Aorta (tissue), 5 donors: ENCODE results near the gene GJB6. TPM values are rescaled to one million over a fixed set of nuclear protein-coding genes. Genes with fewer than 3 reads are reported as not detected.

Source experiments
- ATAC-seq: fragments of 200-7000 bp; cut with Tn5 transposase; one replicate; pipeline ENCODE4 v1.9.1; 2022; ENCODE audit warnings: moderate library complexity; ENCODE audit not compliant: low FRiP score
- DNase-seq, 2 donors: peaks; one replicate each; pipeline ENCODE4 v3.0.0-alpha.2; 2020
- H3K27ac ChIP-seq, 2 donors: one replicate each; pipeline ENCODE4 v1.5.1; 2013; ENCODE audit warnings: low read length in 2 of 2, mild to moderate bottlenecking in 2 of 2, moderate library complexity in 2 of 2, control low read depth in 1 of 2, inconsistent platforms in 1 of 2, low read depth in 1 of 2
- H3K27me3 ChIP-seq, 2 donors: one replicate each; pipeline ENCODE4 v1.6.1; 2013; ENCODE audit warnings: control low read depth in 1 of 2, low read length in 1 of 2, mild to moderate bottlenecking in 1 of 2, moderate library complexity in 1 of 2; ENCODE audit not compliant: insufficient read depth in 2 of 2, control insufficient read depth in 1 of 2
- H3K36me3 ChIP-seq, 2 donors: one replicate each; pipeline ENCODE4 v1.6.1; 2013; ENCODE audit warnings: control low read depth in 1 of 2, low read length in 1 of 2, mild to moderate bottlenecking in 1 of 2; ENCODE audit not compliant: insufficient read depth in 2 of 2, control insufficient read depth in 1 of 2
- H3K4me1 ChIP-seq, 2 donors: one replicate each; pipeline ENCODE4 v1.6.1; 2013; ENCODE audit warnings: low read length in 2 of 2, control low read depth in 1 of 2, mild to moderate bottlenecking in 1 of 2, moderate library complexity in 1 of 2; ENCODE audit not compliant: insufficient read depth in 2 of 2, control insufficient read depth in 1 of 2
- H3K4me3 ChIP-seq, 2 donors: one replicate each; pipeline ENCODE4 v1.5.1; 2013; ENCODE audit warnings: low read length in 2 of 2, control low read depth in 1 of 2, mild to moderate bottlenecking in 1 of 2
- H3K9me3 ChIP-seq: one replicate; pipeline ENCODE4 v1.6.1; 2013; ENCODE audit warnings: mild to moderate bottlenecking, low read length; ENCODE audit not compliant: control insufficient read depth
- WGBS, 2 donors: extraction: QIAGEN DNeasy Blood & Tissue Kit; methylation state at CpG; one replicate each; pipeline ENCODE4 v1.1.7; 2013; 5-methylcytosine and 5-hydroxymethylcytosine counted together
- intact Hi-C, 2 donors: fragments of 100-400 bp; cut with DNase I; formaldehyde crosslinking; loops; one replicate each; pipeline versions ENCODE4 v1.14.2 to v1.15.0; 2022
- polyA plus RNA-seq, 2 donors: library from polyadenylated mRNA; stranded (reverse); fragments of 200-250 nt; gene quantifications; one replicate each; pipeline ENCODE4 v1.2.3, GENCODE V29; 2013
- total RNA-seq, 2 donors: library from RNA; stranded (reverse); fragmentation: NEBNext Ultra II Directional; extraction: Animal tissue kit (Norgen Biotek cat#: 25700); gene quantifications; one replicate each; pipeline ENCODE4 v1.2.1, GENCODE V29; 2021
- donor health status: healthy with polysubstance abuse.
- donor health status: Bipolar disorder and iron deficiency.
- donor health status: DM: no; HTN: no; CAD: no.
- donor health status: DM: no; HTN: no; CAD: no.
- donor health status: DM: yes; HTN: yes; CAD: no.

The GJB6 gene
- total and polyA plus RNA-seq, 4 donors = 0.25 TPM; not detected in 3

DNA sequence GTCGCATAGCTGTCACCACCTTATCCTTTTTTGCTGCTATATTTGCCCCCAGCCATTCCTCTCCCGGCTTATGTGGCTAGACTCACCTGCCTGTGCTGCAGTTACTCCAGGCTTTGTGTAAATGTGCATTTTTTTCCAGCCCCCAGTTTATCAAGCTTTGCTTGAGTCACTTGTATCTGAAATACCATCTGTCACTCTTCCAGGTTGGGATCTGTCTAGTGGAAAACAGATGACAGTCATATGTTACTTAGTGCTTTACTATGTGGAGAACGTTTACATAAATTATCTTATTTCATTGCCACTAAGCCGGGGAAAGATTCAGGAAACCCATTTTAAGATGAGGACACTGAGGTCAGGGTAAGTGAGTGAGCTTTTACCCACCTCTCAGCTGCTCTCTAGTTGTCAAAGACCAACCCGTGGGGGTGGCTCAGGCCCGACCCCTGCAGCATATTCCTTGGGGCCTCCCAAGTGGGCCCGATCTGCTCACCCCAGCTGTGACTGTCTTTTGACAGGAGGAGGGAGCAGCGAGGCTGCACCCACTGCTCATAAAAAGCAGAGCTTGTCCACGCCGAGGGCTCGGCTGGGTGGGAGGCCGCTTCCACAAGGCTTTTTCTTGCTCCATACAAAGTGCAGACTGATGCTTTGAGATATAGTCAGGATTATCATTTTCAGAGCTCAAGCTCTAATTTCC is 46.6 kb downstream of the GJB6 start:
- H3K27ac ChIP-seq = no peak overlapping the region
- H3K27me3 ChIP-seq = peaks cover 0 to 2% of the 10 kb centered on the region in 2 donors
- H3K4me1 ChIP-seq = no peaks in the 10 kb centered on the region
- intact Hi-C loops = loop anchor here in 1 of 2 donors (5.0 kb wide), 1 partner anchor 727 kb away; no protein-coding TSS in a partner anchor
- no peak for DNase-seq
- ATAC-seq = no peak
- WGBS, 2 donors = 78 to 79% methylated on average over 12 of the region's 12 CpGs
- H3K9me3 ChIP-seq = no peaks in the 10 kb centered on the region
- H3K4me3 ChIP-seq = no peak overlapping the region
- H3K36me3 ChIP-seq = no peaks in the 10 kb centered on the region

DNA sequence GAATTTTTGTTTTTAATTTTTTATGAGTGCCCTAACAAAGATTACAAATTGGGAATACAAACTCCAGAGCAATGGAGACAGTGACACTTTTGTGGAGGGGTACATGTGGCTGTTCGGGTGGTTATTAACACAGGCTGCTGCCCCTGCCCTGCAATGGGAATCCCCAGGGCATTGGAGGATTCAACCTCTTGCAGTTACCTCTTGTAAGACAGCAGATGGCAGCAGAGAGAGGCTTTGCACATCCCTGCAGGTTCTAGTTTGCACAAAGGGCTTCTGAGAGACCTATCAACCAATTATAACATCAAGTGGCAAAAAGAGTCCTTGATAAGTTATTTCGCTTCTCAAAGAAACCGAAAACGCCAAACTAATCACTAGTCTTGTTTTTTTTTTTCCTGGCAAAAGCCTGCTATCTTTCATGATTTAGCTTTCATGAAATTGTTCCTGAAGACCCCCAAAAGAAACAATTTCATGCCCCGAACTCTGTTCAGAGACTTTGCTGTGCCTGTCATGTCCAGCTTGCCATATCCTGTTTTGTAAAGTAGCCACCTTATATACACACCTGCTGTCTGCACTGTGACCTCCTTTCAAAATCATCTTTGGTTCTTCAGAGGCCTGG is 49.8 kb downstream of the GJB6 start:
- 22 to 23% methylated on average over 5 of the region's 5 CpGs for WGBS, 2 donors
- peak; percentile 82 for ATAC-seq
- intact Hi-C loops = no loop called here
- no peak for DNase-seq
- Histone ChIP-seq H3K27me3 (no peaks in the 10 kb centered on the region), H3K4me1 (no peaks in the 10 kb centered on the region), H3K9me3 (no peaks in the 10 kb centered on the region), H3K27ac (no peak overlapping the region), H3K4me3 (no peak overlapping the region), H3K36me3 (no peaks in the 10 kb centered on the region)

DNA sequence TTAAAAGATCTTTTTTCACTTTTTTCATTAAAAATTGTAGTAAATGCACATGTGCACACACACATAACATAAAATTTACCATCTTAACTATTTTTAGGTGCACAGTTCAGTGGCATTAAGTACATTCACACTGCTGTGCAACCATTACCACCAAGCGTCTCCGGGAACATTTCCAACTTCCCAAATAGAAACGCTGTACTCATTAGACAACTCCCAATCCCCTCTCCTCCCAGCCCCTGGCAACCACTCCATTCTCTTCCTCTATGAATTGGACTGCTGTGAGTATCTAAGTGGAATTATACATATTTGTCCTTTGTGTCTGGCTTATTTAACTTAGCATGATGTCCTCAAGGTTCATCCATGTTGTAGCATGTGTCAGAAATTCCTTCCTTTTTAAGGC is 50.9 kb downstream of the GJB6 start:
- no peaks in the 10 kb centered on the region for H3K4me1 ChIP-seq
- intact Hi-C loops = no loop called here
- WGBS, 2 donors = 42 to 62% methylated on average over 3 of the region's 3 CpGs
- DNase-seq (no peak), ATAC-seq (no peak)
- H3K27me3 ChIP-seq = no peaks in the 10 kb centered on the region
- H3K27ac ChIP-seq = no peak overlapping the region
- H3K4me3 ChIP-seq = no peak overlapping the region
- H3K36me3 ChIP-seq = no peaks in the 10 kb centered on the region
- H3K9me3 ChIP-seq = no peaks in the 10 kb centered on the region

DNA sequence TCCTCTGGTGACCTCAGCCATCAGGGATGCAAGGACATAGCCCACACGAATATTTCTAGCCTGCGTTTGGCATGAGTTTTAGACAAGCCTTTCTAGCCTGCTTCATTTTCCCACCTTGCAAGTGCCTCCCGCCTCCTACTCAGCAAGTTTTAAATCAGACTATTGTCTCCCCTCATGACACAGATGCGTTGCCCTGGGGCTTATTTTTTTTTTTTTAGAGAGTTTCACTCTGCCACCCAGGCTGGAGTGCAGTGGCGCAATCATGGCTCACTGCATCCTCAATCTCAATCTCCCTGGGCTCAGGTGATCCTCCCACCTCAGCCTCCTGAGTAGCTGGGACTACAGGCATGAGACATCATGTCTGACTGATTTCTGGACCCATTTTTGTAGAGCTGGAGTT is 54.0 kb downstream of the GJB6 start:
- Histone ChIP-seq H3K9me3 (no peaks in the 10 kb centered on the region), H3K27ac (no peak overlapping the region), H3K27me3 (no peaks in the 10 kb centered on the region), H3K36me3 (no peaks in the 10 kb centered on the region), H3K4me1 (no peaks in the 10 kb centered on the region), H3K4me3 (no peak overlapping the region)
- whole genome bisulfite sequencing, 2 donors = 72 to 79% methylated on average over 5 of the region's 5 CpGs
- ATAC-seq (no peak), DNase-seq (no peak)
- intact Hi-C loops = no loop called here

DNA sequence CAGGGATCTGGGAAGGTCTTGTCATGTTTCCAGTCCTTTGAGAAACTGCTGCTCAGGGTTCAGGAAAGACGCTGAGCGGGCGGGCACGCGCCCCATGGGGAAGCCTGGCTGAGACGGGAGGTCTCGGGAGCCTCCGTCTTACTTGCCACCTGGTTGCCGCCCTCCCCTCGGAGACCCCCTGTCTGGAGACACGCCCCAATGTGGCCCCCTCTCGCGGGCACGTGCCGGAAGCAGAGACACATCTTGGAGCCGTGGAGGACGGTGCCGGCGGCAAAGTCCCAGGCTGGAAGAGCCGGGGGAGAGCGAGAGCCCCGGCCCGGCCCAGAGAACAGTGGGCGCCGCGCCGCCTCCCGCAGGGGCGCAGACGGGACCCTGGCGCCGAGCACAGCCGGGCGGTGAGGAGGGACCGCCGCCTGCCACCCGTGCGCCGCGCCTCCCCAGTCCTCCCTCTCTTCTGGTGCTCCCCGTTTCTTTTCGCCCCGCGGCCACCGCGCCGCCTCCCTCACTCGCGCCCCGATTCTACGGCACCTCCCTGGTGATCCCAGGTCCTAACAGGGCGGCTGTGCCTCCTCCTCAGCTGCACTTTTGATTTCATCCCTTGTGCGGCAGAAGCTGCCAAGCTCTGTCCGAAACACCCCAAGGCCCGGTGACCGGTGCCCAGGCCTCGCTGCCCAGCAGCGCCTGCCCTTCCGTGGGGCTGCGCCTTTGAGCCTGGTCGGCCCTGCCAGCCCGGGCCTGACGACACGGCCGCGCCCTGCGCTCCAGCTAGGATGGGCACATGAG is 54.9 kb downstream of the GJB6 start:
- no peaks in the 10 kb centered on the region for H3K9me3 ChIP-seq
- no peak overlapping the region for H3K4me3 ChIP-seq
- WGBS, 2 donors = 30 to 36% methylated on average over 49 to 67 of the region's 67 CpGs
- H3K36me3 ChIP-seq = no peaks in the 10 kb centered on the region
- DNase-seq (no peak), ATAC-seq (no peak)
- intact Hi-C loops = no loop called here
- H3K4me1 ChIP-seq = no peaks in the 10 kb centered on the region
- no peak overlapping the region for H3K27ac ChIP-seq
- H3K27me3 ChIP-seq = no peaks in the 10 kb centered on the region

DNA sequence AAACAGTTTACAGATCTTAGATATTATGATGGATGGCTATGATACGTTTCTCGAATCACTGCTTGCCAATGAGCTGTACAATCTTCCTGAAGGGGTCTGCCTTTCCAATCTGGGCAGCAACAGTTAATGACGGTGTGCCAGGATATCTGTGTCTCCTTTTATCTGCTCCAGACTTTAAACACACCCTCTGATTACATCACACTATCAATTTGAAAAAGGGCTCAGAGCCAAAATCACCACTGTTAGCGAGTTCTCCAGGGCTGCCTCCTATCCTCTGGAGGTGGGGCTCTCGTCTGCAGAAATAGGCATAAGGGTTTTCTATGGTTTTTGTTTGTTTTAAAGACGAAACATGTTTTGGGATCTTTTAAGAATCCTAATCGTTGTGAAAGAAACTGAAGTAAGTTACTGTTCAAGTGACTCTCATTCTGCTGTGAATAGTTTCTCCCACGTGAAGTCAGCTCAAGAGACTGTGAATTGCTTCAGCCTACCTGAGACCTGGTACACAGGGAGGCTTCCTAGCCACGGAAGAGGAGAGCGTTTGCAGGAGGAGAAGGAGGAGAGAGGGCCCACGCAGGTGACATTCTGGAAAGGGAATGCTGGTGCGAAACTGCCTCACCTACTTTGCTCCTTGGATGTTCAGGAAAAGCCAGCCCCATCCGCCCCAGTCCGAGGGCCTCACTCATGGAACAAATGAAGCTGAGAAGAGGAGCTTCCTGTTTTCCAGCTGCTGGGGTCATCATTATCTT is 56.0 kb downstream of the GJB6 start:
- ATAC-seq (no peak), DNase-seq (no peak)
- no peaks in the 10 kb centered on the region for H3K36me3 ChIP-seq
- H3K27me3 ChIP-seq = no peaks in the 10 kb centered on the region
- 80 to 81% methylated on average over 14 of the region's 14 CpGs for WGBS, 2 donors
- H3K4me1 ChIP-seq = no peaks in the 10 kb centered on the region
- H3K4me3 ChIP-seq = no peak overlapping the region
- intact Hi-C loops = no loop called here
- no peak overlapping the region for H3K27ac ChIP-seq
- H3K9me3 ChIP-seq = no peaks in the 10 kb centered on the region

DNA sequence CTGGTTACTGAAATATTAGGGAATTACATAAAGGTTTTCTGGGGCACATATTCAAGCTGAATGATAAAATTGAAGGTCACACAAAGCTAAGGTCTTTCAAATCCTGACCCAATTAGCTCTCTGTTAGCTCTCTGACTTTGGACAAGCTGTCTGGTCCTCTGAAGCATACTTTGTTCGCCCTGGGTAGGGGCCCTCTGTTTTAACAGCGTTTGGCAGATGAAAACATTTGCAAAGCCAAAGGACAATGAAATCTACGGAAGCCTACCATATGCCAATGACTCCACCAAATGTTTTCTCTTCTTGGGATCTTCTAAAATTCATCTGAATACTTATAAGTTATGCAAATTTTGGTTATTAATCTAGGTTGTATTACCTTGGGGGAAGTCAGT is 56.7 kb downstream of the GJB6 start:
- 79 to 82% methylated on average over 3 of the region's 3 CpGs for WGBS, 2 donors
- intact Hi-C loops = no loop called here
- Histone ChIP-seq H3K27ac (no peak overlapping the region), H3K9me3 (no peaks in the 10 kb centered on the region), H3K4me1 (no peaks in the 10 kb centered on the region), H3K4me3 (no peak overlapping the region), H3K27me3 (no peaks in the 10 kb centered on the region), H3K36me3 (no peaks in the 10 kb centered on the region)
- ATAC-seq (no peak), DNase-seq (no peak)

DNA sequence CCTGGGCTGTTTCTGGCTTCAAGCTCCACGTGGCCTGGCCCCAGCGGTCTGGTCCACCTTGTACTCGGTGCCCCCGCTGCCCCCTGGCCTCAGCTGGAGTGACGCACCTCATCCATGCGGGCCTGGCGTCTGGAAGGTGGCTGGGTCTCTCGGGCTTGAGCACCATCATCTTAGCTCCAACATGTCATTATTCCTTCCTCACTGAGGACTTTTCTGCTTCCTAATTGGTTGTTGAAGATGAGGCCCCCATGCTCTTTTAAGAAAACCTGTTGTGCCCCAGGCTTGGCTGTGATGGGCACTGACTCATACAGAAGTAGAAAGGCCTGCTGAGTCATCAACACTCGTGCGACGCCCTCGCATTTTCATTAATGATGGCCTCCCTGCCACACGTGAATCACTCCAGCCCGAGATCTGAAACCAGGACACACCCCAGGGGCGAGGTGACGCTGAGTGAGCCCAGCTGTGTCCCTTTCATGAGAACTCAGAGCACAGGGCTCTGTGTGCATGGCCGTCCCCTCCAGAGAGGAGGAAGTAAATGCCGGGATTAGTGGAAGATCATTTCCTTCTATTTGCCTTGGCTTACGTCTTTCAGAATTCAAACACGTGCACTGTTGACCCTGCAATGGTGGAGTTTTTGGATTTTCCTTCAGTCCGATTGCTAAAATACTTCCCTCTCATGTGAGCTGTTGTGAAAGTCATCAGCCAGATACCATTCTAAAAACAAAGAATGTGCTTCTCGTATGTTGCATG is 57.3 kb downstream of the GJB6 start:
- ATAC-seq (peak; percentile 63), DNase-seq (peak; percentile 88 to 89)
- Histone ChIP-seq H3K4me3 (no peak overlapping the region), H3K9me3 (no peaks in the 10 kb centered on the region), H3K27me3 (no peaks in the 10 kb centered on the region), H3K36me3 (no peaks in the 10 kb centered on the region), H3K27ac (no peak overlapping the region), H3K4me1 (no peaks in the 10 kb centered on the region)
- WGBS, 2 donors = 38% methylated on average over 22 of the region's 22 CpGs
- intact Hi-C loops = no loop called here
